ENCODE data around the gene PIWIL1.

Gene PIWIL1

GRCh38 chr12:130338794-130339601 is 1.3 kb downstream of the PIWIL1 start:
- no peak for DNase-seq

DNA sequence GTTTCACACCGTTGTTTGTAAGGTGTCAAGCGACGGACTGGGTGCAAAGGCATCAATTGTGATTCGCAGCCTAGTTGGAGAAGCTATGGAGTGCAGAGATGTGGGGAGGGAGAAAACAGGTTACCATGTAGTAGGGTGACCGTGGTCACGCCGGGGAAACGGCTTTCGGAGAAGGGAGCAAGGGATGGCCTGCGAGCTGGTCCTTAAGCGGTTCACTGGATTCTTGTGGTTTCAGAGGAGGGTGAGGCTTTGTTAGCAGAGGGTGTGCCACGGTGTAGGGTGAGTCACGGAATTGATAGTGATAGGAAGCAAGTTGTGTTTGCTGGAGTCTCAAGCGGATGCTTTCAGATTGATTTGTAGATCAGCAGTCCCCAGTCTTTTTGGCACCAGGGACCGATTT is 2.3 kb downstream of the PIWIL1 start:
- no peak for DNase-seq

DNA sequence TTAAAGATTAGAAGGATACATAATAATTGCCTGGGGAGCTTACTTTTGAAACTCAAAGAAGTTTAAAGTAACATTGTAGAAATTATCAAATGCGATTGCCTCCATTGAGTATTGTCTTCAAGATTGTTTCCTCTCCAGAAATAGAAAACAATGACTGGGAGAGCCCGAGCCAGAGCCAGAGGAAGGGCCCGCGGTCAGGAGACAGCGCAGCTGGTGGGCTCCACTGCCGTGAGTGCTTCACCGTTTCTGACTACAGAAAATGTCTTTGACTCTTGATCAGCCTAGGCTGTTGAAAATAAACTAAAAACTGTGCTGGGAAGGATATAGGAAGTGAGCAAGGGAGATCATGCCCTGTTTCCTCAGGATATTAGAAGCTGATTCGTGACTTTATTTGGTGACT is 4.8 kb downstream of the PIWIL1 start:
- DNase-seq = no peak

- DNase-seq = no peak
These were observed 5.2 kb downstream of the PIWIL1 start for GRCh38 chr12:130342842-130343241.

GRCh38 chr12:130344529-130344928 is 6.8 kb downstream of the PIWIL1 start:
- DNase-seq = no peak

GRCh38 chr12:130345292-130345691 is 7.6 kb downstream of the PIWIL1 start:
- DNase-seq = no peak

GRCh38 chr12:130347588-130347987 is 9.9 kb downstream of the PIWIL1 start:
- DNase-seq = no peak

- no peak for DNase-seq
These were observed 13.0 kb downstream of the PIWIL1 start for GRCh38 chr12:130350715-130351114.

DNA sequence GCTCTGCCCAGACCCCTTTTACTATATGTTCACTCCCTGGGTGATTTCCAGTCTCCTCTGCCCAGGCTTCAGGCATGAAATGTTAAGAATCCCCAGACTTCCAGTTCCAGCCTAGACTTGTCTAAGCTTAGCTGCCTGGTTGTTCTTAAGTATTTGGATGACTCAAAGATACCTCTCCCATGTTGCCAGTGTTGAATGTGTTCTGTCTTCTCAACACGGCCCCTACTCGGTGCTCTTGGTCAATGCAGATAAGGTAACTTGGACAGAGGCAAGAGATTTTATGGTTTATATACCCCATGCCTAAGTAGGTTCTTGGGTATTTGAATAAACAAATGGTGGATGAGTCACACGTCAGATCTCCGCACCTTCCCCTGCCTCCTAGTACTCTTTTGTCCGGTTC is 13.6 kb downstream of the PIWIL1 start:
- no peak for DNase-seq

GRCh38 chr12:130353081-130353480 is 15.4 kb downstream of the PIWIL1 start:
- DNase-seq = no peak

GRCh38 chr12:130354407-130354806 is 16.7 kb downstream of the PIWIL1 start:
- no peak for DNase-seq

- DNase-seq = no peak
These were observed 18.5 kb downstream of the PIWIL1 start for GRCh38 chr12:130356222-130356621.

GRCh38 chr12:130357241-130357640 is 19.6 kb downstream of the PIWIL1 start:
- no peak for DNase-seq

- DNase-seq = no peak
These were observed 20.1 kb downstream of the PIWIL1 start for GRCh38 chr12:130357729-130358330.

DNA sequence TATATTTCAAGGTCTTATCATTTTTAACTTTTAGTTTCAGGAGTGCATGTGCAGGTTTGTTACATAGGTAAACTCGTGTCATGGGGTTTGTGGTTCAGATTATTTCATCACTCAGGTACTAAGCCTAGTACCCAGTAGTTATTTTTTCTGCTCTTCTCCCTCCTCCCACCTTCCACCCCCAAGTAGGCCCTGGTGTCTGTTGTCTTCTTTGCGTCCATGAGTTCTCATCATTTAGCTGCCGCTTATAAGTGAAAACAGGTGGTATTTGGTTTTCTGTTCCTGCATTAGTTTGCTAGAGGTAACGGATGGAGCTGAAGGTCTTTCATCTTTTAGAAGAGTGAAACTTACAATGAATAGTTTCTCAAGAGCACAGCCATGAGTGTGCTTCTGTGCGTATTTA is 24.4 kb downstream of the PIWIL1 start:
- no peak for DNase-seq

- no peak for DNase-seq
These were observed 26.9 kb downstream of the PIWIL1 start for GRCh38 chr12:130364578-130364977.

DNA sequence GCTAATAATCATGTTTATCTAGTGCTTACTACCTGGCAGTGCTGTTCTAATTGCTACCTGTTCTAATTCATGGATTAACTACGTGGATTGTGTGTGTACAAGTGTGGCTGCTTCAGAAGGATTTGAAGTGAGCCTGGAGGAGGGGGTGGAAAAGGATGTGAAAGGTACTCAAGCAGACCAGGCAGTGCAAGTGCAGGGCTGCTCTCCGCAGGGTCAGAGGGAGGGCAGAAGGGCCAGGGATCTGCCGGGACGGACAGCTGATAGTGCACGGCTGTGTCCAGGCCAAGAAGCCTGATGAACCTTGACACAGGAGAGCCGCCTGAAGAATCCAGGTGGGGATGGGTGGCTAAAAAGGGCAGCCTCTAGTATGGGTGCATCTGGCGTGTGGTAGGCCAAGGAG is 28.5 kb downstream of the PIWIL1 start:
- DNase-seq = no peak

- DNase-seq = no peak
These were observed 29.3 kb downstream of the PIWIL1 start for GRCh38 chr12:130367003-130367402.

- no peak for DNase-seq
These were observed 29.8 kb downstream of the PIWIL1 start for GRCh38 chr12:130367523-130367922.

DNA sequence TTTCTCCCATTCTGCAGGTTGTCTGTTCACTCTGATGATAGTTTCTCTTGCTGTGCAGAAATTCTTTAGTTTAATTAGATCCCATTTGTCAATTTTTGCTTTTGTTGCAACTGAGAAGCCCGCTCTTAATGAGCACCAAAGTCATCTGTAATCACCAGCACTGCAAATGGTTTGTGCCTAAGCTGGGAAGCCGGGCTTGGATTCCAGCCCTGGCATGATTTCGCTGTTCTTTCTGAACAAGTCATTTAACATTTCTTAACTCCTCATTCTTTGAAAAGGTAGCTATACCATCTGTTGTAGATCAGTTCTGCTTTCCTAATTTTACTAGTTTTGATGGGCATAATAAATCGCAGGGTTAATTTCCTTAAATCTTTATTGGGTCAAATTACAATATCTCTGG is 32.1 kb downstream of the PIWIL1 start:
- no peak for DNase-seq

GRCh38 chr12:130371296-130371695 is 33.6 kb downstream of the PIWIL1 start:
- DNase-seq = no peak

GRCh38 chr12:130372936-130373335 is 35.2 kb downstream of the PIWIL1 start:
- no peak for DNase-seq

- no peak for DNase-seq
These were observed 36.4 kb downstream of the PIWIL1 start for GRCh38 chr12:130374083-130374482.
